Measurements from ENCODE around the gene ZCCHC2. TPM values are rescaled to one million over a fixed set of nuclear protein-coding genes. Genes with fewer than 3 reads are reported as not detected.

The ZCCHC2 gene
- total RNA-seq, 6 experiments from 2014 or later = 18.9 to 26.6 (median 23.5) TPM

- ATAC-seq (peak; percentile 43 to 56 (median 50)), DNase-seq (no peak)
- 64% methylated on average over 5 of the region's 32 CpGs for WGBS (ENCODE audit: insufficient coverage, low coverage, low lambda C conversion rate, missing lambda C conversion rate)
- H3K4me1 ChIP-seq = no peaks in the 10 kb centered on the region
- TF ChIP-seq CTCF (IDR thresholded peaks at IDR 0.05) = no peak
- TF ChIP-seq POLR2A (IDR thresholded peaks at IDR 0.05) = no peak
- no peak overlapping the region for H3K27ac ChIP-seq
- no peaks in the 10 kb centered on the region for H3K27me3 ChIP-seq
- peak overlapping the region in 1 of 3 donors; percentile 1 for H3K4me3 ChIP-seq
- no peaks in the 10 kb centered on the region for H3K9me3 ChIP-seq
- H3K36me3 ChIP-seq = no peaks in the 10 kb centered on the region
- intact Hi-C loops (cut with DNase I) = no loop called here
These were observed 88.8 kb downstream of the ZCCHC2 start for GRCh38 chr18:62611453-62612288.

GRCh38 chr18:62612289-62612645 is 89.4 kb downstream of the ZCCHC2 start:
- no peak overlapping the region for H3K27ac ChIP-seq
- H3K4me3 ChIP-seq = no peak overlapping the region
- TF ChIP-seq POLR2A (IDR thresholded peaks at IDR 0.05) = no peak
- TF ChIP-seq CTCF (IDR thresholded peaks at IDR 0.05) = no peak
- no peaks in the 10 kb centered on the region for H3K4me1 ChIP-seq
- WGBS (ENCODE audit: insufficient coverage, low coverage, low lambda C conversion rate, missing lambda C conversion rate) = 80% methylated on average over 3 of the region's 4 CpGs
- no peak for ATAC-seq
- DNase-seq = no peak
- no peaks in the 10 kb centered on the region for H3K9me3 ChIP-seq
- no peaks in the 10 kb centered on the region for H3K27me3 ChIP-seq
- H3K36me3 ChIP-seq = no peaks in the 10 kb centered on the region
- intact Hi-C loops (cut with DNase I) = no loop called here

GRCh38 chr18:62612776-62613175 is 90.0 kb downstream of the ZCCHC2 start:
- Histone ChIP-seq H3K4me3 (no peak overlapping the region), H3K27ac (no peak overlapping the region), H3K27me3 (no peaks in the 10 kb centered on the region), H3K4me1 (no peaks in the 10 kb centered on the region), H3K36me3 (no peaks in the 10 kb centered on the region), H3K9me3 (no peaks in the 10 kb centered on the region)
- ATAC-seq (no peak), DNase-seq (no peak)
- 82% methylated on average over 3 of the region's 4 CpGs for WGBS (ENCODE audit: insufficient coverage, low coverage, low lambda C conversion rate, missing lambda C conversion rate)
- intact Hi-C loops (cut with DNase I) = no loop called here
- no peak for TF ChIP-seq POLR2A (IDR thresholded peaks at IDR 0.05)
- no peak for TF ChIP-seq CTCF (IDR thresholded peaks at IDR 0.05)

GRCh38 chr18:62614494-62614893 is 91.7 kb downstream of the ZCCHC2 start:
- ATAC-seq (peak in 2 of 4 donors; percentile 17 to 24), DNase-seq (no peak)
- Histone ChIP-seq H3K36me3 (no peaks in the 10 kb centered on the region), H3K27ac (no peak overlapping the region), H3K4me1 (peaks cover 0 to 6% (median 0%) of the 10 kb centered on the region in 4 donors), H3K27me3 (no peaks in the 10 kb centered on the region), H3K9me3 (no peaks in the 10 kb centered on the region), H3K4me3 (no peak overlapping the region)
- 83% methylated on average over 4 of the region's 9 CpGs for WGBS (ENCODE audit: insufficient coverage, low coverage, low lambda C conversion rate, missing lambda C conversion rate)
- intact Hi-C loops (cut with DNase I) = no loop called here
- TF ChIP-seq POLR2A (IDR thresholded peaks at IDR 0.05) (no peak), CTCF (IDR thresholded peaks at IDR 0.05) (no peak)

Measured in right lobe of liver (tissue), 6 donors.